Measurements from ENCODE around the gene GTF2I. TPM values are rescaled to one million over a fixed set of nuclear protein-coding genes. Genes with fewer than 3 reads are reported as not detected.
"Not testable (repeated sequence)": the region's sequence is repeated elsewhere in the genome, so short reads cannot be mapped to it uniquely, and the experiment has no call there.

The GTF2I gene
- total RNA-seq, 2 experiments from 2014 or later: 143 to 145 TPM

DNA sequence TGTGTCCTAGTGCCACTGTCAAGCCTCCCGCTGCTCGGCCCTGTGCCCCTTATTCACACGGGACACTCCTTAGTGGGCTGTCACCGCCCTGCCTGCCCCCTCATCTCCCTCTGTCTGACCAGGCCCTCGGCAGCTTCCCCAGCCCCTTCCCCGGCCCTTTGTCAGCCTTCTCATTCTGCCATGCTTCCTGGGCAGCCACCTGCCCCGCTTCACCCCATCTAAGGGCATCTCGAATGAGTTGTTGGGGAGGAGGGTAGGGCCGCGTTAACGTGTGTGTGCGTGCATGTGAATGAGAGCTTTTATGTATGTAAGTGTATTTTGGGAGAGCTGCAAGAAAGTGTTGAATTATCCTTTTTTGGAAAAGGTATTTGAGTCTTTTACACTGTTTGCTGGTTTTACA is 49.7 kb downstream of the GTF2I start:
- no peak for DNase-seq
- H3K27ac Mint-ChIP-seq: no peak overlapping the region
- H3K36me3 Mint-ChIP-seq (ENCODE audit: low read depth): peaks cover 68% of the 10 kb centered on the region
- no peaks in the 10 kb centered on the region for H3K27me3 Mint-ChIP-seq
- H3K4me1 Mint-ChIP-seq: no peaks in the 10 kb centered on the region
- no peak overlapping the region for H3K4me3 Mint-ChIP-seq
- ChIA-PET POLR2A (no interaction called here), CTCF (no interaction called here)
- peaks cover 4% of the 10 kb centered on the region for H3K9me3 Mint-ChIP-seq

DNA sequence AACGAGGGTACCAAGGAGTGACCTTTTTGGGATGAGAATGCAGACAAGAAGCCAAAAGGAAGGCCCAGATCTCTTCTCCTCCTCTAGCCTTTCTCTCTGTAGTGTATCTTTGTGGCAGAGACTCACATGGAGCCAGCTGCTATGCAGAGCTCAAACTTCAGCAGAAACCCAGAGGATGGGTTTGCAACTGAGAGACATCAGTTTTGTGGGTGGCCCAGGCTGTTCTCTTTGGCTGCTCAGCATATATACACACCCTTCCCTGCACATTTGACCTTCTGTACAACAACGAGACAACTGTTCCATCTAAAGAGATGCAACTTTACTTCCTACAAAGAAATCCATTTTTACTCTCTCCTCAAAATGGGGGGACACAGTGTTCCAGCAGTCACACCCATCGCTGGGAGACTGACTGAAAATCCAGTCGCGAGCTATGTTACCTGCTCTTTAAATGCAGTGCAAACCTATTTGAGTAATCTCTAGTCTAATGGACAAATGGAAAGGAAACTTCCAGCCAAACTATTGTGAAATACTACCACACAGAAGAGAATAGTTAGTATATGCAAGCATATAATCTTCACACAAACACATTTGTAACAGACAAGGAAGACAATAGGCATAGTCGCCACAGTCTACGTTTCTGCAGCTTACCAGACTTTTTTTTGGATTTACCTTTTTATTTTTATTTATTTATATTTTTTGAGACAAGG is 51.2 kb downstream of the GTF2I start:
- DNase-seq: no peak
- Mint-ChIP-seq H3K27me3 (no peaks in the 10 kb centered on the region), H3K27ac (no peak overlapping the region), H3K4me3 (no peak overlapping the region), H3K9me3 (peaks cover 10% of the 10 kb centered on the region), H3K4me1 (no peaks in the 10 kb centered on the region), H3K36me3 (ENCODE audit: low read depth) (peaks cover 67% of the 10 kb centered on the region)
- ChIA-PET CTCF (interaction anchor here (1.8 kb wide), 1 partner anchor 16 kb away, joined by 3 read pairs; no protein-coding TSS in a partner anchor), POLR2A (no interaction called here)

DNA sequence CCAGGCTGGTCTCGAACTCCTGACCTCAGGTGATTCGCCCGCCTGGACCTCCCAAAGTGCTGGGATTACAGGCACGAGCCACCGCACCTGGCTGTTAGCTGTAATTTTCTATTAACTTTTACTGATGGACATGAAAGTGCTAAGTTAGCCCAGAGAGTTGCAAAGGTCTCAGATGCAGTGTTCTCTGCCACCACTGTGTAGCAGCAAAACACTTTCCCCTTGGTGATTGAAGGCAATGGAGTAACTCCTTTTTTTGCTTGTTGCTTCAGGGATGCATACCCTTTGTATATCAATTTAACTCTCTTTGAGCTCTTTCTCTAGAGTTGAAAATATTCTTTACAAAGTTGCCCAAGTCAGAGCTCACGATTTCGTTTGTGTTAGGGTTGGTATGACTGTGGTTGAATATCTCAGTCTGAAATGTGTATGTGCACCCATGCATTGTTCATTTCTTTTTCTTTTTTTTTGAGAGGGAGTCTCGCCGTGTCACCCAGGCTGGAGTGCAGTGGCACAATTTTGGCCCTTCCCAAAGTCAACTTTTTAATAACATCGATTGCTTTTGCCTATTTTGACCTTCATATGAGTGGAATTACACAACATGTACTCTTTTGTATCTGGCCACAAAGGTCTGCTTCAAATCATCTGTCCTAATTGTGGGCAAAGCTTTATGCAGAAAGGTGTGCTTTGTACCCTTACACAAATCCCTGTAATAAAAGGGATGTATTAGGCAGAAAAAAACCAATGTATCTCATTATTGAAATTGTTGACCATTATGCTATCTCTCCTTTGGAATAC is 52.6 kb downstream of the GTF2I start:
- H3K36me3 Mint-ChIP-seq (ENCODE audit: low read depth): peaks cover 74% of the 10 kb centered on the region
- ChIA-PET CTCF (interaction anchor here (1.0 to 1.8 kb wide), 2 partner anchors 15 to 86 kb away, joined by 3 read pairs; no protein-coding TSS in a partner anchor), POLR2A (interaction anchor here (0.7 kb wide), 1 partner anchor 8 kb away, joined by 3 read pairs; no protein-coding TSS in a partner anchor)
- H3K27ac Mint-ChIP-seq: no peak overlapping the region
- peaks cover 14% of the 10 kb centered on the region for H3K9me3 Mint-ChIP-seq
- no peak overlapping the region for H3K4me3 Mint-ChIP-seq
- H3K4me1 Mint-ChIP-seq: no peaks in the 10 kb centered on the region
- H3K27me3 Mint-ChIP-seq: no peaks in the 10 kb centered on the region
- no peak for DNase-seq

- H3K27ac Mint-ChIP-seq: no peak overlapping the region
- POLR2A ChIA-PET: no interaction called here
- no peak overlapping the region for H3K4me3 Mint-ChIP-seq
- DNase-seq: no peak
- no peaks in the 10 kb centered on the region for H3K27me3 Mint-ChIP-seq
- peaks cover 14% of the 10 kb centered on the region for H3K9me3 Mint-ChIP-seq
- H3K4me1 Mint-ChIP-seq: no peaks in the 10 kb centered on the region
- H3K36me3 Mint-ChIP-seq (ENCODE audit: low read depth): peaks cover 64% of the 10 kb centered on the region
- CTCF ChIA-PET: no interaction called here
Measured at GRCh38 chr7:74713567-74713966, 56.0 kb downstream of the GTF2I start.

DNA sequence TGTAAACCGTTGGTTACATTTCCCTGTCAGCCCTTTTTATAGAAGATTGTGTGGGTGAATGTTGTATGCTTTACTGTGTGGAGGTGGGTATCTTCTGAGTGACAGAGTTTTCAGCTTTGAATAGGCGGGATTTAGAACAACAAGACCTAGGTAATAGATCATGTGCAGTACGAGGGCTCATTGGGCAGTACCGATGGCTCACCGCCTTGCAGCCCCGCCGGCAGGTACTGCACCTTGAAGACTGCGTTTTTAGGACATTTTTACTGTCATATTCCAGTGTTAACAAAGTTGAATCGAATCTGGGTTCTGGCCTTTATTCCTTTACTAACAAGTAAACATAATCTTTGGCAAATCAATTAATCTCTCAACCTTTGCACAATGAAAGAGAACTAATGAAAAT is 60.4 kb downstream of the GTF2I start:
- no peak for DNase-seq
- Mint-ChIP-seq H3K27ac (no peak overlapping the region), H3K27me3 (no peaks in the 10 kb centered on the region), H3K4me3 (no peak overlapping the region), H3K9me3 (peaks cover 6% of the 10 kb centered on the region), H3K36me3 (ENCODE audit: low read depth) (peaks cover 43% of the 10 kb centered on the region), H3K4me1 (no peaks in the 10 kb centered on the region)
- ChIA-PET POLR2A (no interaction called here), CTCF (interaction anchor here (0.6 kb wide), 1 partner anchor 16 kb away, joined by 3 read pairs; no protein-coding TSS in a partner anchor)

GRCh38 chr7:74718336-74718735 is 60.8 kb downstream of the GTF2I start:
- CTCF ChIA-PET: interaction anchor here (0.6 kb wide), 1 partner anchor 17 kb away, joined by 3 read pairs; no protein-coding TSS in a partner anchor
- Mint-ChIP-seq H3K36me3 (ENCODE audit: low read depth) (peaks cover 40% of the 10 kb centered on the region), H3K4me3 (no peak overlapping the region), H3K27ac (no peak overlapping the region), H3K4me1 (no peaks in the 10 kb centered on the region), H3K27me3 (no peaks in the 10 kb centered on the region), H3K9me3 (peaks cover 4% of the 10 kb centered on the region)
- POLR2A ChIA-PET: no interaction called here
- DNase-seq: no peak

GRCh38 chr7:74722153-74722552 is 64.6 kb downstream of the GTF2I start:
- peaks cover 20% of the 10 kb centered on the region for H3K36me3 Mint-ChIP-seq (ENCODE audit: low read depth)
- ChIA-PET POLR2A (no interaction called here), CTCF (no interaction called here)
- H3K4me1 Mint-ChIP-seq: no peaks in the 10 kb centered on the region
- H3K4me3 Mint-ChIP-seq: no peak overlapping the region
- no peak for DNase-seq
- no peaks in the 10 kb centered on the region for H3K9me3 Mint-ChIP-seq
- H3K27ac Mint-ChIP-seq: no peak overlapping the region
- no peaks in the 10 kb centered on the region for H3K27me3 Mint-ChIP-seq

GRCh38 chr7:74725840-74726239 is 68.3 kb downstream of the GTF2I start:
- H3K4me1 Mint-ChIP-seq: no peaks in the 10 kb centered on the region
- ChIA-PET POLR2A (interaction anchor here (0.5 kb wide), 1 partner anchor 78 kb away, joined by 3 read pairs; no protein-coding TSS in a partner anchor), CTCF (interaction anchor here (0.5 kb wide), 1 partner anchor 100 kb away, joined by 3 read pairs; no protein-coding TSS in a partner anchor)
- peaks cover 7% of the 10 kb centered on the region for H3K36me3 Mint-ChIP-seq (ENCODE audit: low read depth)
- DNase-seq: no peak
- no peak overlapping the region for H3K27ac Mint-ChIP-seq
- H3K27me3 Mint-ChIP-seq: no peaks in the 10 kb centered on the region
- no peak overlapping the region for H3K4me3 Mint-ChIP-seq
- no peaks in the 10 kb centered on the region for H3K9me3 Mint-ChIP-seq

GRCh38 chr7:74726309-74727101 is 69.0 kb downstream of the GTF2I start:
- POLR2A ChIA-PET: no interaction called here
- H3K27me3 Mint-ChIP-seq: no peaks in the 10 kb centered on the region
- H3K4me1 Mint-ChIP-seq: no peaks in the 10 kb centered on the region
- no peaks in the 10 kb centered on the region for H3K9me3 Mint-ChIP-seq
- no peak for DNase-seq
- CTCF ChIA-PET: no interaction called here
- H3K4me3 Mint-ChIP-seq: no peak overlapping the region
- peaks cover 10% of the 10 kb centered on the region for H3K36me3 Mint-ChIP-seq (ENCODE audit: low read depth)
- no peak overlapping the region for H3K27ac Mint-ChIP-seq

DNA sequence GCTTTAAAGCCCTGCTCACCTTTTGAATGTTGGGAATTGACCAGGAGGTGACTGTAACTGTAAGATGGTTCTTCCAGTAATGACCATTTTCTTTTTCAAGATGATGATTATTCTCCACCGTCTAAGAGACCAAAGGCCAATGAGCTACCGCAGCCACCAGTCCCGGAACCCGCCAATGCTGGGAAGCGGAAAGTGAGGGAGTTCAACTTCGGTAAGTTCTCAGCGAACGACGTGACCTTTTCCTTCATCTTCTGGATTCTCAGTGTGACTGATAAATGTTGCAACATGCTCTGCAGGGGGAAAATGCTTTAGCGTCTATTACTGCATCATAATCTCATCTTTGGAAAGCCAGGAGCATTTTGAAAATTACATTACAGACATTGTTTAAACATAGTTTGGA is 71.2 kb downstream of the GTF2I start:
- DNase-seq; H3K4me1 Mint-ChIP-seq; H3K27me3 Mint-ChIP-seq; CTCF ChIA-PET; H3K4me3 Mint-ChIP-seq; H3K9me3 Mint-ChIP-seq; H3K36me3 Mint-ChIP-seq (ENCODE audit: low read depth); H3K27ac Mint-ChIP-seq; POLR2A ChIA-PET: not testable (repeated sequence)

DNA sequence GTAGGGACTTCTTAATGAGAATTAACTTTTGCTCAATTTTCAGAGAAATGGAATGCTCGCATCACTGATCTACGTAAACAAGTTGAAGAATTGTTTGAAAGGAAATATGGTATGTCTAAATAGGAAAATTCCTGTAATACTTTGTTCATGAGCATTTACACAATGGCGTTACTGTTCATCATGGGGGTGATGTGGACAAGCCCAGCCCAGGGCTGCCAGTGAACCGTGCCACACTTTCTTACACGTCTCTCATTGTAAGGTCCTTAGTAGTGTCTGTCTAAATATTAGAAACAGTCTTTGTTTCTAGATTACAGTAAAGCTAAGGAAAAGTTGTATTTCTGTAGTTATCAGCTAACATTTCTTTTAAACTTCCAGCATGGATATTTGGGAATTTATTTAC is 72.7 kb downstream of the GTF2I start:
- DNase-seq; H3K4me3 Mint-ChIP-seq; H3K27ac Mint-ChIP-seq; H3K27me3 Mint-ChIP-seq; H3K36me3 Mint-ChIP-seq (ENCODE audit: low read depth); POLR2A ChIA-PET; H3K9me3 Mint-ChIP-seq; H3K4me1 Mint-ChIP-seq: not testable (repeated sequence)
- CTCF ChIA-PET: interaction anchor here (0.7 kb wide), 1 partner anchor 48 kb away, joined by 6 read pairs; no protein-coding TSS in a partner anchor

GRCh38 chr7:74739974-74740703 is 82.6 kb downstream of the GTF2I start:
- H3K27ac Mint-ChIP-seq; H3K36me3 Mint-ChIP-seq (ENCODE audit: low read depth); CTCF ChIA-PET; DNase-seq; POLR2A ChIA-PET; H3K4me3 Mint-ChIP-seq; H3K27me3 Mint-ChIP-seq; H3K9me3 Mint-ChIP-seq; H3K4me1 Mint-ChIP-seq: not testable (repeated sequence)
